ENCODE data around the gene HSP90AB1.

GRCh38 chr6:44269921-44270525, 23.1 kb downstream of the HSP90AB1 start, which contains the start of gene TMEM151B:
- no peak for TF ChIP-seq POLR2A (IDR thresholded peaks at IDR 0.05; ENCODE audit: low read length)
- TF ChIP-seq GATA1 (IDR thresholded peaks at IDR 0.05; ENCODE audit: low read depth, low read length) = no peak

Measured in erythroblast (primary cell).